K562 (cell line): ENCODE measurements around the gene KCND3.

Source experiments
- EZH2 ChIP-seq: IDR thresholded peaks from 2 replicates; pipeline ENCODE4 v1.6.1; 2012; ENCODE audit warnings: low read depth, mild to moderate bottlenecking, inconsistent platforms, low read length, borderline replicate concordance
- HNRNPL ChIP-seq: fragments of 200-400 bp; formaldehyde crosslinking; IDR thresholded peaks from 2 replicates; pipeline ENCODE4 v1.6.1; 2017; ENCODE audit warnings: low read depth, mild to moderate bottlenecking, low read length
- MYC ChIP-seq, 2 experiments: fragments of 250-450 bp in 1 of 2; sonication (Bioruptor Pico) in 1 of 2; IDR thresholded peaks; 2 replicates each; pipeline versions ENCODE4 v1.5.1 to v1.6.1; 2012 to 2021; ENCODE audit warnings: low read depth in 2 of 2, borderline replicate concordance in 1 of 2, improper control_type of control experiment in 1 of 2, low read length in 1 of 2, mild to moderate bottlenecking in 1 of 2, moderate library complexity in 1 of 2
- RAD21 ChIP-seq, 2 experiments: fragments of 250-450 bp in 1 of 2; fragments of 450-650 bp in 1 of 2; sonication (Bioruptor Pico) in 1 of 2; formaldehyde crosslinking in 1 of 2; IDR thresholded peaks in 1 of 2; conservative IDR thresholded peaks in 1 of 2; 2 replicates each; pipeline versions ENCODE4 v1.4.0 to v1.8.0; 2020 to 2022; ENCODE audit warnings: mild to moderate bottlenecking in 2 of 2, moderate library complexity in 1 of 2
- ZSCAN29 ChIP-seq: fragments of 450-650 bp; IDR thresholded peaks from 2 replicates; pipeline ENCODE4 v1.6.1; 2017

- TF ChIP-seq MYC (IDR thresholded peaks at IDR 0.05; ENCODE audit: low read depth, low read length) (no peak), MYC (CRISPR knock-in tag; IDR thresholded peaks at IDR 0.05; ENCODE audit: borderline replicate concordance, low read depth) (no peak), RAD21 (CRISPR knock-in tag; conservative IDR thresholded peaks at IDR 0.05 in 1 of 2, IDR thresholded peaks at IDR 0.05 in 1 of 2) (no peak), ZSCAN29 (no peak), EZH2 (no peak), HNRNPL (no peak)
These were observed 80.4 kb downstream of the KCND3 start for GRCh38 chr1:111909030-111909429.
